ENCODE data around the gene CHMP5. TPM values are rescaled to one million over a fixed set of nuclear protein-coding genes. Genes with fewer than 3 reads are reported as not detected.

The CHMP5 gene
- polyA plus RNA-seq, 2 of the 4 experiments (the other 2 are of a cell fraction) = 108 to 187 TPM

DNA sequence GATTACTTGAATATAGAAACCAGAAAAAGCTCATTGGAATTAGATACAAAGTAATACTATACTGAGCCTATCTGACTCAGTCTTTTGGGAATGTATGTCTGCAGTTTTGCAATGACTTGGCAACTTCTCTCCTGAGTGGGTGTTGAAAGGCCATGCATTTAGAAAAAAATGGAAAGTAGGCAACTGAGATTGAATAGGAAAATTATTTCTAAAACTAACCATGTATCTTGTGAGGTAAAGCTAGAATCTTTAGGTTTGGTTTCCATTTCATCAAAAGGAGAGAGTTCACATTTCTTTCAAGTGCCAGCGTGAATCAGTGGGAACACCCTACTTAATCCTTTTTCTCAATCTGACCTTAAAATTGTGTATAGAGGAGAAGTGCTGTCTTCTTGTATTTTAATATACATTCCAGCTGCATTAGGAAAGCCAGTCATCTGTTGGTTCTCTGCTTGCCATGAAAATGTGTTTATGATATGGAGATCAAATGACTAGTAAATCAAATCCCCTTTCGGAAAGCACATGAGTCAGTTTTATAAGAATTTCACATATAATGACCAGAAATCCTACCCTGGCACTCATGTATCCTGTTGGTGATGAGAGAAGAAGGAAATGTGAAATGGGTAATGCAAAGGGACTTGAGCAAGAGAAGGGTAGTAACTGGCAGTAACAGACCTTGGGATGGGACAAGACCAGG, 55.9 kb downstream of the CHMP5 start (continued):
- peak; percentile 20; the same call in 1 of the 2 replicates for TF ChIP-seq HOXB13 (CRISPR knock-in tag; IDR thresholded peaks at IDR 0.05; ENCODE audit: low read depth)
- TF ChIP-seq JUNB (IDR thresholded peaks at IDR 0.05) = peak; percentile 87
- TF ChIP-seq ZSCAN20 (CRISPR knock-in tag; IDR thresholded peaks at IDR 0.05) = no peak
- TF ChIP-seq MAZ (IDR thresholded peaks at IDR 0.05; ENCODE audit: borderline replicate concordance, low read depth, low read length) = no peak
- TF ChIP-seq KDM5A (IDR thresholded peaks at IDR 0.05) = no peak
- TF ChIP-seq POLR2AphosphoS2 (conservative IDR thresholded peaks at IDR 0.05; ENCODE audit: low read length) = no peak
- no peak for TF ChIP-seq EHF (CRISPR knock-in tag; IDR thresholded peaks at IDR 0.05)
- TF ChIP-seq MAX (IDR thresholded peaks at IDR 0.05) = peak; percentile 29; the same call in 1 of the 2 replicates
- TF ChIP-seq FOSL2 (IDR thresholded peaks at IDR 0.05) = peak; percentile 63
- peak; percentile 91 for TF ChIP-seq FOSL2 (CRISPR knock-in tag; IDR thresholded peaks at IDR 0.05)
- no peak for TF ChIP-seq TP53 (CRISPR knock-in tag; IDR thresholded peaks at IDR 0.05)
- no peak for TF ChIP-seq FOXS1 (CRISPR knock-in tag; IDR thresholded peaks at IDR 0.05)
- no peak for TF ChIP-seq USF2 (IDR thresholded peaks at IDR 0.05)
- TF ChIP-seq JUN (IDR thresholded peaks at IDR 0.05) = peak; percentile 67 to 78; a peak in 3 of 5 replicates
- no peak for TF ChIP-seq EHMT2 (IDR thresholded peaks at IDR 0.05; ENCODE audit: low read depth)
- TF ChIP-seq, protein P1, sequence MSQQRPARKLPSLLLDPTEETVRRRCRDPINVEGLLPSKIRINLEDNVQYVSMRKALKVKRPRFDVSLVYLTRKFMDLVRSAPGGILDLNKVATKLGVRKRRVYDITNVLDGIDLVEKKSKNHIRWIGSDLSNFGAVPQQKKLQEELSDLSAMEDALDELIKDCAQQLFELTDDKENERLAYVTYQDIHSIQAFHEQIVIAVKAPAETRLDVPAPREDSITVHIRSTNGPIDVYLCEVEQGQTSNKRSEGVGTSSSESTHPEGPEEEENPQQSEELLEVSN (IDR thresholded peaks at IDR 0.05; ENCODE audit: borderline replicate concordance, low read depth) = no peak
- TF ChIP-seq GATA3 (IDR thresholded peaks at IDR 0.05; ENCODE audit: borderline replicate concordance) = peak; percentile 68; the same call in 1 of the 2 replicates
- TF ChIP-seq RFX5 (IDR thresholded peaks at IDR 0.05) = no peak
- TF ChIP-seq RCOR1 (IDR thresholded peaks at IDR 0.05; ENCODE audit: low read depth, low read length) = no peak
- 0 out of 3 replicates have a peak, but pooled peaks have one; percentile 6 for TF ChIP-seq SMC3 (IDR thresholded peaks at IDR 0.05)
- TF ChIP-seq CBX2 (IDR thresholded peaks at IDR 0.05; ENCODE audit: borderline replicate concordance, low read depth) = no peak
- TF ChIP-seq HOXB5 (CRISPR knock-in tag; IDR thresholded peaks at IDR 0.05) = no peak
- no peak for TF ChIP-seq CTCF (IDR thresholded peaks at IDR 0.05)
- no peak for TF ChIP-seq HDAC2 (IDR thresholded peaks at IDR 0.05)
- no peak for TF ChIP-seq CBX8 (IDR thresholded peaks at IDR 0.05)
- TF ChIP-seq FOSB (CRISPR knock-in tag; IDR thresholded peaks at IDR 0.05) = no peak
- peak; percentile 89 for TF ChIP-seq NFE2L2 (conservative IDR thresholded peaks at IDR 0.05; ENCODE audit: low read length)
- TF ChIP-seq MAFK (IDR thresholded peaks at IDR 0.05; ENCODE audit: partially characterized antibody) = peak; percentile 94
- TF ChIP-seq EP300 (IDR thresholded peaks at IDR 0.05) = peak in 1 of 2 experiments; percentile 44; a peak in 1 of 5 replicates
- TF ChIP-seq CHD4 (IDR thresholded peaks at IDR 0.05; ENCODE audit: borderline replicate concordance) = no peak
- TF ChIP-seq, protein P2, sequence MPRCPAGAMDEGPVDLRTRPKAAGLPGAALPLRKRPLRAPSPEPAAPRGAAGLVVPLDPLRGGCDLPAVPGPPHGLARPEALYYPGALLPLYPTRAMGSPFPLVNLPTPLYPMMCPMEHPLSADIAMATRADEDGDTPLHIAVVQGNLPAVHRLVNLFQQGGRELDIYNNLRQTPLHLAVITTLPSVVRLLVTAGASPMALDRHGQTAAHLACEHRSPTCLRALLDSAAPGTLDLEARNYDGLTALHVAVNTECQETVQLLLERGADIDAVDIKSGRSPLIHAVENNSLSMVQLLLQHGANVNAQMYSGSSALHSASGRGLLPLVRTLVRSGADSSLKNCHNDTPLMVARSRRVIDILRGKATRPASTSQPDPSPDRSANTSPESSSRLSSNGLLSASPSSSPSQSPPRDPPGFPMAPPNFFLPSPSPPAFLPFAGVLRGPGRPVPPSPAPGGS (IDR thresholded peaks at IDR 0.05) = peak; percentile 47; the same call in 1 of the 3 replicates
- no peak for TF ChIP-seq SREBF2 (IDR thresholded peaks at IDR 0.05)
